Keratinocyte (primary cell): ENCODE data around the gene NRM. TPM values are rescaled to one million over a fixed set of nuclear protein-coding genes. Genes with fewer than 3 reads are reported as not detected.

ENCODE experiments used
- DNase-seq: peaks from one replicate; pipeline ENCODE4 v3.0.0-alpha.2; 2011; ENCODE audit warnings: low read depth, missing footprints, low spot score
- FAIRE-seq: peaks from 2 replicates; lab custom pipeline; 2011; peaks lifted over from hg19 to GRCh38; lab: Jason Lieb, UNC
- H2AFZ ChIP-seq: 2 replicates; pipeline ENCODE4 v1.6.0; 2012; ENCODE audit warnings: low read length, control low read depth, inconsistent platforms; ENCODE audit not compliant: control insufficient read depth
- H3K27ac ChIP-seq: 2 replicates; pipeline ENCODE4 v1.5.1; 2011; ENCODE audit warnings: low read length; ENCODE audit not compliant: control insufficient read depth, insufficient read depth
- H3K27me3 ChIP-seq: 3 replicates; pipeline ENCODE4 v1.6.0; 2011; ENCODE audit warnings: low read length; ENCODE audit not compliant: control insufficient read depth, insufficient read depth; ENCODE audit errors: extremely low read depth
- H3K36me3 ChIP-seq, 2 experiments: 2 replicates in 1 of 2; 3 replicates in 1 of 2; pipeline ENCODE4 v1.5.1; 2011; ENCODE audit warnings: low read length in 2 of 2, mild to moderate bottlenecking in 1 of 2; ENCODE audit not compliant: control insufficient read depth in 2 of 2, insufficient read depth in 2 of 2; ENCODE audit errors: extremely low read depth in 1 of 2
- H3K4me1 ChIP-seq: 3 replicates; pipeline ENCODE4 v1.5.1; 2011; ENCODE audit warnings: low read length; ENCODE audit not compliant: control insufficient read depth, insufficient read depth; ENCODE audit errors: extremely low read depth
- H3K4me2 ChIP-seq: 3 replicates; pipeline ENCODE4 v1.6.0; 2011; ENCODE audit warnings: low read depth, low read length; ENCODE audit not compliant: control insufficient read depth, insufficient read depth; ENCODE audit errors: extremely low read depth
- H3K4me3 ChIP-seq, 3 experiments: fragments of 200-600 bp in 1 of 3; sonication (generic) in 1 of 3; 2 replicates in 2 of 3; 3 replicates in 1 of 3; pipeline ENCODE4 v1.5.1; 2011 to 2016; ENCODE audit warnings: low read length in 3 of 3, mild to moderate bottlenecking in 3 of 3, control low read depth in 2 of 3, inconsistent platforms in 1 of 3, low read depth in 1 of 3, mixed read lengths in 1 of 3, mixed run types in 1 of 3, moderate library complexity in 1 of 3; ENCODE audit not compliant: control insufficient read depth in 2 of 3, insufficient read depth in 2 of 3; ENCODE audit errors: extremely low read depth in 1 of 3
- H3K79me2 ChIP-seq: 2 replicates; pipeline ENCODE4 v1.6.0; 2012; ENCODE audit warnings: low read length; ENCODE audit not compliant: control insufficient read depth, insufficient read depth
- H3K9ac ChIP-seq: 3 replicates; pipeline ENCODE4 v1.6.0; 2011; ENCODE audit warnings: low read length; ENCODE audit not compliant: control insufficient read depth, insufficient read depth; ENCODE audit errors: extremely low read depth
- H3K9me1 ChIP-seq: 3 replicates; pipeline ENCODE4 v1.6.0; 2011; ENCODE audit warnings: low read length; ENCODE audit not compliant: control insufficient read depth, insufficient read depth; ENCODE audit errors: extremely low read depth
- H3K9me3 ChIP-seq: 2 replicates; pipeline ENCODE4 v1.5.1; 2012; ENCODE audit warnings: low read depth, low read length; ENCODE audit not compliant: control insufficient read depth
- H4K20me1 ChIP-seq: 3 replicates; pipeline ENCODE4 v1.6.0; 2011; ENCODE audit warnings: low read length; ENCODE audit not compliant: control insufficient read depth, insufficient read depth; ENCODE audit errors: extremely low read depth
- CTCF ChIP-seq, 3 experiments: IDR thresholded peaks in 1 of 3; conservative IDR thresholded peaks in 1 of 3; optimal IDR thresholded peaks in 1 of 3; 2 replicates in 2 of 3; 3 replicates in 1 of 3; pipeline versions ENCODE3 to v1.5.1; 2011; ENCODE audit warnings: low read length in 3 of 3, mild to moderate bottlenecking in 3 of 3, moderate library complexity in 2 of 3, control low read depth in 1 of 3, inconsistent platforms in 1 of 3; ENCODE audit not compliant: insufficient read depth in 2 of 3; ENCODE audit errors: extremely low read depth in 1 of 3
- EZH2 ChIP-seq: IDR thresholded peaks from one replicate; pipeline ENCODE4 v1.6.1; 2012; ENCODE audit warnings: inconsistent platforms, mild to moderate bottlenecking, low read length, moderate library complexity
- dilution Hi-C: fragments of 300-500 bp; cut with MboI; formaldehyde crosslinking; loops from one replicate; pipeline ENCODE4 v1.7.0; 2020; ENCODE audit warnings: low sequenced_read_pairs; ENCODE audit not compliant: extremely low pct_ligation_motif_present
- polyA plus RNA-seq, 5 experiments: library from polyadenylated mRNA; depleted of rRNA in 3 of 5; stranded (reverse) in 3 of 5; stranded (forward) in 1 of 5; unstranded in 1 of 5; fragments of >200 nt; gene quantifications; 1 replicate in 1 of 5; 2 replicates in 3 of 5; 3 replicates in 1 of 5; pipeline versions ENCODE4 v1.2.1 to v1.2.3, GENCODE V29; 2011 to 2012; ENCODE audit warnings: missing spikeins in 2 of 5, low read depth in 1 of 5, low replicate concordance in 1 of 5

The NRM gene
- polyA plus RNA-seq, 1 donor (not counting 4 experiments of a cell fraction or from before 2014, with no cell fraction given), result 7.0 TPM

DNA sequence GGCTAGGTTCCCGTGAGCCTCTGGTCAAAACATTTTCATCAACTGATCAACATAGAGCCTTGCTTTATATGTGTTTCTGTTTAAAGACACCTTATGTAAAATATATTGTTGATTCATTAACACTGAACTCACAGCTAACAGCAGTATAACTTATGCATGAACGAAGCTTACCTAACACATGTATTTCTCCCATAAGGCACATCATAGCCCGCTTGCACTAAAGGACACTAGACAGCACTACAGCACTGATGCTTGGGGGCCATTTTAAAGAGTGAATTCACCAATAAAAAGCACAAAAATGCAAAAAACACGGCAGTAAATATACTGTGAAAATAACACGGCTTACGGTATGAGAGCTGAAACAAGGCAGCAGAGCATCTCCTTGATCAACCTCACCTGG is 47.7 kb upstream of the NRM start:
- DNase-seq, result no peak
- no peaks in the 10 kb centered on the region for H3K9me3 ChIP-seq
- peaks cover 6% of the 10 kb centered on the region for H4K20me1 ChIP-seq
- H3K4me2 ChIP-seq, result no peak overlapping the region
- no peak overlapping the region for H2AFZ ChIP-seq
- no peaks in the 10 kb centered on the region for H3K27me3 ChIP-seq
- H3K4me1 ChIP-seq, result peaks cover 15% of the 10 kb centered on the region
- no peak for TF ChIP-seq CTCF (optimal IDR thresholded peaks at IDR 0.05 in 1 of 3, IDR thresholded peaks at IDR 0.05 in 1 of 3, conservative IDR thresholded peaks at IDR 0.05 in 1 of 3; ENCODE audit: extremely low read depth in 1 of 3, insufficient read depth in 2 of 3, low read length in 3 of 3)
- no peak for TF ChIP-seq EZH2
- H3K9me1 ChIP-seq, result no peaks in the 10 kb centered on the region
- no peak for FAIRE-seq
- dilution Hi-C loops, result loop anchor here (10.0 kb wide), 1 partner anchor 194 kb away; no protein-coding TSS in a partner anchor
- H3K9ac ChIP-seq, result no peak overlapping the region
- peaks cover 5% of the 10 kb centered on the region for H3K79me2 ChIP-seq
- no peak overlapping the region for H3K4me3 ChIP-seq
- H3K27ac ChIP-seq, result no peak overlapping the region
- H3K36me3 ChIP-seq, result peaks cover 9 to 13% of the 10 kb centered on the region in 2 experiments

DNA sequence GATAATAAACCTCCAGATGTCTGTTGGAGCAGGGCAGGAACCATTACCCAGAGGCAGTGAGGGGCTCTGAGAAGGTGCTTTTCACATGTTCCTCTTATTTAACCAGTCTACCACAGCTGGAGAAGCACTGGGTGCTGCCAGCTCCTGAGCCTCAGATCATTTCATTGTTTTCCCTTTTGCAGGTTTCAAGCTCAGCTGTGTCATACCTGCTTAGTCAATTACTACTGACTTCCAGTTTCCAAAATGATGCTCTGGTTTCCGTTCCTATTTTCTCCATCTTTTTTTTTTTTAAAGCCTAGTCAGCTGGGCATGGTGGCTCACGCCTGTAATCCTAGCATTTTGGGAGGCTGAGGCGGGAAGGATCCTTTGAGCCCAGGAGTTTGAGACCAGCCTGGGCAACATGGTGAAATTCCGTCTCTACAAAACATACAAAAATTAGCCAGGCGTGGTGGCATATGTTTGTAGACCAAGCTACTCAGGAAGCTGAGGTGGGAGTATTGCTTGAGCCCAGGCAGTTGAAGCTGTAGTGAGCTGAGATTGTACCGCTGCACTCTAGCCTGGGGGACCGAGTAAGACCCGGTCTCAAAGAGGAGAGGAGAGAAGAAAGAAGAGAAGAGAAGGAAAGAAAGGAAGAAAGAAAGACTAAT is 45.0 kb upstream of the NRM start:
- no peak overlapping the region for H2AFZ ChIP-seq
- FAIRE-seq (no peak), DNase-seq (no peak)
- TF ChIP-seq EZH2, result no peak
- TF ChIP-seq CTCF (optimal IDR thresholded peaks at IDR 0.05 in 1 of 3, IDR thresholded peaks at IDR 0.05 in 1 of 3, conservative IDR thresholded peaks at IDR 0.05 in 1 of 3; ENCODE audit: extremely low read depth in 1 of 3, insufficient read depth in 2 of 3, low read length in 3 of 3), result no peak
- no peaks in the 10 kb centered on the region for H3K9me3 ChIP-seq
- no peak overlapping the region for H3K27ac ChIP-seq
- H3K4me3 ChIP-seq, result no peak overlapping the region
- H3K9ac ChIP-seq, result no peak overlapping the region
- peaks cover 4 to 6% of the 10 kb centered on the region in 2 experiments for H3K36me3 ChIP-seq
- H3K27me3 ChIP-seq, result no peaks in the 10 kb centered on the region
- dilution Hi-C loops, result loop anchor here (10.0 kb wide), 1 partner anchor 191 kb away; no protein-coding TSS in a partner anchor
- peaks cover 12% of the 10 kb centered on the region for H3K4me1 ChIP-seq
- H3K9me1 ChIP-seq, result no peaks in the 10 kb centered on the region
- H4K20me1 ChIP-seq, result no peaks in the 10 kb centered on the region
- no peak overlapping the region for H3K4me2 ChIP-seq
- H3K79me2 ChIP-seq, result no peaks in the 10 kb centered on the region
